ENCODE measurements around the gene CCNF.

DNA sequence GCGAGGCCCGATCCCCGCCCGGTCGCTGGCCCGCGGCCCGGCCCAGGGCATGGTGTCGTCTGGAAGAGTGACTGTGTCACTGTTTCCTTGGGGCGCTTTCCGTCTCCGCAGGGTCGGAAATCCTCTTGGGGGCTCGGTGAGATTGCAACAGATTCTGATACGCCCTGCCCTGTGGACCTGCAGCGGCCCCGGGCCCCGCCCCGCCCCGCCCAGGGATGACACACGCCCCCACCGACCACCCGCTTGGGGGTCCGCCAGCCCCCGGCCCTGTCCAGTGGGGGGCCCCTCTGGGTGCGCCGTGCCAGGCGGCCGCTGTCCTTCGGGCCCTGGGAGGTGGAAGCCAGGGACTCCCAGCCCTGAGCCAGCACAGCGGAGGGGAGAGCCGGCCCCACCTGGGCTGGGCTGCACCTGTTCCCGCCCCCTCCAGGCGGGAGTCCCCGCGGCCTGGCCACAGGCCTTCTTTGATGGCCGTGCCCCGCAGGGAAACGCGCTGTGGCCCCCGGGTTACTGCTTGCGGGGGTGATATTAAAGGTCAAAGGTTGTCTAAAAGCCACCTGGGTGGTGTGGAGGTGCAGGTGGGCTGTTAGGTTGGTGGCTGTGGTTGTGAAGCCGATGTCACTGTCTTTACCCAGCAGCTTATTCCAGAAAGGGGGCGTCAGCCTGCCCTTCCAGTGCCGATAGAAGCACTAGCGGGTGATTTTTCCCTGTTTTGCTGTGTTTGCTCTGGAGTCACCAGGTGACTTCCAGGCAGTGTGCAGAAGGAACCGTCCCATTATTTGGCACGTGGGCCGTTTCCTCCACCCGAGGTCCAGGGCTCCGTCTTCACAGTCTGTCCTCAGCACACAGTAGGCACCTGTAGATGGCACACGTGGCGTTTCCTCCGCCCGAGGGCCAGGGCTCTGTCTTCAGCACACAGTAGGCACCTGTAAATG is 46.4 kb downstream of the CCNF start:
- no peak for TF ChIP-seq EZH2 (IDR thresholded peaks at IDR 0.05; ENCODE audit: borderline replicate concordance, low read depth, low read length, severe bottlenecking)
- TF ChIP-seq, protein P1, sequence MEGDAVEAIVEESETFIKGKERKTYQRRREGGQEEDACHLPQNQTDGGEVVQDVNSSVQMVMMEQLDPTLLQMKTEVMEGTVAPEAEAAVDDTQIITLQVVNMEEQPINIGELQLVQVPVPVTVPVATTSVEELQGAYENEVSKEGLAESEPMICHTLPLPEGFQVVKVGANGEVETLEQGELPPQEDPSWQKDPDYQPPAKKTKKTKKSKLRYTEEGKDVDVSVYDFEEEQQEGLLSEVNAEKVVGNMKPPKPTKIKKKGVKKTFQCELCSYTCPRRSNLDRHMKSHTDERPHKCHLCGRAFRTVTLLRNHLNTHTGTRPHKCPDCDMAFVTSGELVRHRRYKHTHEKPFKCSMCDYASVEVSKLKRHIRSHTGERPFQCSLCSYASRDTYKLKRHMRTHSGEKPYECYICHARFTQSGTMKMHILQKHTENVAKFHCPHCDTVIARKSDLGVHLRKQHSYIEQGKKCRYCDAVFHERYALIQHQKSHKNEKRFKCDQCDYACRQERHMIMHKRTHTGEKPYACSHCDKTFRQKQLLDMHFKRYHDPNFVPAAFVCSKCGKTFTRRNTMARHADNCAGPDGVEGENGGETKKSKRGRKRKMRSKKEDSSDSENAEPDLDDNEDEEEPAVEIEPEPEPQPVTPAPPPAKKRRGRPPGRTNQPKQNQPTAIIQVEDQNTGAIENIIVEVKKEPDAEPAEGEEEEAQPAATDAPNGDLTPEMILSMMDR (IDR thresholded peaks at IDR 0.05; ENCODE audit: borderline replicate concordance, extremely low read depth, low read length, poor library complexity, severe bottlenecking): no peak

Data from DND-41 (cell line).